GM21381 (cell line): ENCODE data around the gene POLG.

Experiments used
- ATAC-seq: cut with Tn5 transposase; IDR thresholded peaks from one replicate; pipeline ENCODE4 v1.9.1; 2021; ENCODE audit warnings: mild to moderate bottlenecking, moderate library complexity; ENCODE audit not compliant: unreplicated experiment

Gene POLG

DNA sequence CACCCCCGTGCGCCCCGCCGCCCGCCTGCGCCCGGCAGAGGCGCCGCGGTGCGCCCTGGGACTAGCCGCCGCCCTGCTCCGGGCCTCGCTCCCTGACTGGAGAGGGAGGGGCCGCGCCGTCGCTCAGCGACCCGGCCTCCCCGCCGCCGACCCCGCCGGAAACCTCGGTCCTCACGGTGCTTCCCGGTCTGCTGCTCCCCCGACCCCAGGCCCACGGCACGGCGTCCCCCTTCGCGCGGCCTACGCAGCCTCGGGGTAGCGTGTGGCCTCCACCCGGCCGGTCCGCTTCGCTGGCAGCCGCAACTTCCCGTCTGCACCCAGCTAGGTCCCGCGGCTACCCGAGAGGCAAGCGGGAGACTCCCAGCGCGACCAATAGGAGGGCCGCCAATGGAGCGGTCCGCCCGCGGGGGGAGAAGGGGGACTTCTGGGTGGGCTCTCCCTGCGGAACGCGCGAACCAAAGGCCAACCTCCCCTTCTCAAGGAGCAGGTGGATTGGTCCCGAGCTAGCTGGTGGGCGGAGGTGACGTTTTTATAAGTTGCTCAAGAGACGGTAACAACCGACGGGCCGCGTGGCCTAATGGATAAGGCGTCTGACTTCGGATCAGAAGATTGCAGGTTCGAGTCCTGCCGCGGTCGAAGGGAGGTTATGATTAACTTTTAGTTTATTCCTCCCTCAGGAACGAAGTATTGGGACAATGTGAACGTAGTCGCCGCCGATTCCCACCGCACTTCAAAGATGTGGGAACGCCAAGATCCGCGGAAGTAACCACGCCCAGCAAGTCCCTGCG is at the start of gene POLG:
Gene POLG (minus strand): TSS at position 315 of the 788 bp plus-strand sequence. CDS start 1,070 bp downstream, outside the sequence.
- peak; percentile 87 for ATAC-seq

DNA sequence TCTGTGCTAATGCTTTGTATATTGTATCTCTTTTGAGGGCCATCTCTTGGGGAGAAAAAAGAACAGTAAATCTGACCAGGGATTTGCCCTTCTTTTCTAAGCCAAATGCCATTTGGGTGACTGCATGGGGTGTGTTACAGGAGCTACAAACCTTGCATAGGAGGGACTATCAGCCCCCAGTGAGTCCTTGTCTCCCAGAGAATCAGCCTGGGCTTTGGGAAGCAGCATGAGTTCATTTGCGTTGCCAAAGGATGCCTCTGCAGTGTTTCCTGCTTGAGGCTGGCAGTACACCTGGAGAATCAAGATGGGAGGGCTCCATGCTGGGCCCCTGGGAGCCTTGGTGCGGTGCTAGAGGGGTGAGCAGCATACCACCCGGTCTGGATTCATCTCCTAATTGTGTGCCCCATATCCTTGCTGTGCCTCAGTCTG is 49.6 kb upstream of the POLG start:
- ATAC-seq: no peak

DNA sequence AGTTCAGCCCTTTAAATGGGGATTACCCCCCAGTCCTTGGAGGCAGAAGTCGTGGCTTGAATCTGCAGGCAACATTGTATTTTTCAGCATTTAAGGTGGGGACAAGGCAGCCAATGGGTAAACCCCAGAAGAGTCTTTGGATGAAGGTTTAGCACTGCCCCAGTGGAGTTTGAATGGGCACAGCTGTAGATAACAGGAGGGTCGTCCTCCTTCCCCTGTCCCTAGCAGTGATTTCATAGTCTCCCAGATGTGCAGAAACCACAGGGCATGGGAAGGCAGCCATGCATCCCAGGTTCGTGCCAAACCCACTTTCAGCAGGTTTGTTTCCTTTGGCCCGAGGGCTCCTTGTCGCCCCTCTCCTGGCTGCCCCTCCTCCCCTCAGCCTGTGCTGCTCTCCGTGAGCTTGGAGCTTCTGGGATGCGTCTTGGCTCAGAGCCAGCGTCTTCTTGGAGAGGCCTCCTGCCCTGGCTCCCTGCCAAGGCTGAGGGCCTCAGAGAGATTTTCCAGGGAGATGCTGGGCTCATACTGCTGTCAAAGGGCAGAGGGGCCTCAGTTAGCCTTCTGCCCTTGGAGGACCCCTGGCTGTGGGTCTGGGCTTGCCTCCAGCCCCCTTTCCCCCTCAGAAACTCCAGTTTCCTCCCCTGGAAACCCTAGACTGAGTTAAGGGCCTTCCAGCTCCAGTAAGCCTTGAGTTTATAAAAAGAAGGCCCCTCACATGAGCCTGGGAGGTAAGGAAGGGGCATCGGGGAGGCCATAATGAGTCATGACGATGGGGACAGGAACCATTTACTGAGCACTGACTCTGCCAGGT is 48.9 kb upstream of the POLG start:
- no peak for ATAC-seq

DNA sequence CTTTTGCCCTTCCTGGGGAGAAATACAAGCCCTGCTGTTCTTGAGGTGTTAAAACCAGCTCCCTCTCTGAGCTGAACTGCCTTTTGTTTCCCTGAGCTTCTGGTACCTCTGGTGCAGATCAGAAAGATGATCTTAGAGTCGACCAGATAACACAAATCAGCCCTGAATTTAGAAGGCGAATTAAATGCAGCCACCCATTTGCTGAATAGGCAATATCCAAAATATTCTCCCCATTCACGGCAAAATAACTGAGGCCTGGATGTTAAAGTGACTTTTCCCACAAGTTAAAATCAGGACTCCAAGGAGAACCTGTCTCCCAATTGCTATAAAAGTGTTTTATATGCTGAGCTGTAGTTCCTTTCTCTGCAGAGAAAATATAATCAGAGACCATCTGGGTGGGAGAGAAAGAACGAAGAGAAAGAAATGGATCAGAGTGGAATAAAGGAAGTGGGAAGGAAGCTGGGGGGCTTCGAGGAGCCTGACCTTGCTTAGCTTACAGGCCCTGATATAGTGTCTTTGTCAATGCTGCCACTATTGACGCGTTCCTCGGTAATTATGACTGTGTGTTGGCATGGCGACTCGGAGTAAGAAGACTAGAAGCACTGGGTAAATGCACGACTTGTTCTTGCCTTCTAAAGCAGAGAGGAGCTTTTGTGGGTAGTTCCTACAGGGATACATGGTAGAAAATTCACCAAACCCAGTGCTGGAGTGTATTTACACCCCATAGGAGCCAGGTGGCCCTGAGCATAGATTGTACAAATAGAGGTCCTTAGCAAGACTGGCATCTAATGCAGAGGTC is 47.5 kb upstream of the POLG start:
- ATAC-seq: no peak

DNA sequence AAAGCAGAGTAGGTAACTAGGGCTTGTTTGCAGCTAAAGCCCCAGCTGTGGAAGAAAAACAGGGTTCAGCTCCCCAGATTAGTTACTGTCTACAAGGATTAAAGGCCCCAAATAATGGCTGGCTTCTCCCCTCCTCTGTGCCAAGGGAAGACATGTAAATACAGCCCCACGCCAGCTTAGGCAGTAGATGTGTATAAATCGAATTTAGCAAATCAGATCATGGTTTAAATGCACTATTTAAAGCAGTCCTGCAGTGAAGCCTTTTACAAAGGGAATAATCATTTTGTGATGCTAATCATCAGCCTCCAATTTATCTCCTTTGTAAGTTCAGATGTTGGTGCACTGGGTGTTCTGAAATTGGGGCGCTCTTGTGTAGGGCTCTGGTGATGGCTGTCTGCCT is 46.7 kb upstream of the POLG start:
- ATAC-seq: no peak

DNA sequence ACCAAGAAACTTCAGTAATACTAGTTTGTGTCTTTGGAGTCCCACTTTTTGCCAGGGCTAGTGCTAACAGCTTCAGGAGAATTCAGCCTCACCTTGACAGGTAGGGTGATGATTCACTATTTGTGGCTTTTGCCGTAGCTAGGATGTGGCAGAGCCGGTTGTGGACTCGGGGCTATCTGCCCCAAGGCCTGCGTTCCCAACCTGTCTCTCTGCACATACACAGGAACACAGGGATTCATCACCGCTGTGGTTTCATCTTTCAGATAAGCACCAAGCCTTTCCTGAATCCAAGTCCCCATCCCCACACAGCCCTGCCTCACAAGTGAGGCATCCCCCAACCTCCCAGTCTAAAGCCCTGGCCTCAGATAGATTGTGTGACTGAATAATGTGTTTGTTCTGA is 45.2 kb upstream of the POLG start:
- no peak for ATAC-seq

DNA sequence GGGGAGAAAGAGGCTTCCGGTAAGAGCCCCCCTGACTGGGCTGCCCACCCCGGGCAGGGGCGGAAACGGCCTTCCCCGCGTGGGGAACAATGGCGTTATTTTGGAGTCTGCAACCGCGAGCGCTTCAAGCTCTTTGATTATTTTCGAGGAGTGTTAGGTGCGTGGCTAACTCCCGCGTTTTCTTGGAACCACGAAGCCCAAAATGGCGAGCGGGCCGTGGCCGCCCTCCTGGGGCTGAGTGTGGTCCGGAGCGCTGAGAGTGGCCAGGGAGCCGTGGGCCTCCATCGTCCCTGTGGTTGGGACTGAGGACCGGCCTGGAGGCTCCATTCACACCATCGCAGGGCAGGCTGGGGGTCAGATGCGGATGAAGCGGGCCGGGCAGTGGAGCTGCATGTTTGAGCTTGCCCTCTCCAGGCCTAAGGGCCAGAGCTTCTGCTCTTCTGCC is 44.6 kb upstream of the POLG start:
- ATAC-seq: no peak

DNA sequence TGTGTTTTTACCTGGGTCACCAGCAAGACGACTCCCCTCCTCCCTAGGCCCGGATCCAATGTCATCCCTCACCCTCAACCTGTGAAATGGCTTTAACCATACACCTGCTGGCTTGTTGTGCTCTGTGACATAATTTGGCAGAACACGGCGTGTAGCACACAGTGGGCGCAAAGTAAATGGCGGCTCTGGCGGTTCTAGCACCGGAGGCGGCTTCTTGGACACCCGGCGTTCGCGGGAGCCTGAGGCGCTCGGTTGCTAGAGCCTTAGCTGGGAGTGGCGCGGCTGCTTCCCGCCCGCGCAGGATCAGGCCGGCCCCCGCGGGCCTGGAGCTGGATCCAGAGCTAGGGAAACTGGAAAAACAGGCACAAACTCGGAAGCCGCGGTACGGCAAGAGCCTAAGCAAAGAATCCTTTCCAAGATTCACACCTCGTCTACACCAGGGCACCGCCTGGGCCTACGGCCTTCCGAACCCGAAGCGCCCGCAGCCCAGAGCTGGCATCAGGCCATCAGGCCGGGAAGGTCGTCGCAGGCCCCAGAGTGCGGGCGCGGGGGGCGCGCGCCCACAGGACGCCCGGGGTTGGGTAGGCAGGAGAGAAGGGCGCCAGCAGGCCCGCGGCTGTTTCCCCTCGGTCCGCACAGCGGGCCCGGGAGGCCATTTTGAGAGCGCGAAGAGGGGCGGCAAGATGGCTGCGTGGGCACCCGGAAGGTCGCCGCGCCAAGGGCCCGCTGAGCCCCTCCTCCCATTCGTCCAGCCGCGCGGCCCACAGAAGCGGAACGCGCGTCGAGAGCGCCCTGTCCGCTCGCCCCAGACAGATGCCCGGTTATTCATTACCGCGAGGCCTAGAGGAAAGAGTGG is 43.9 kb upstream of the POLG start:
- no peak for ATAC-seq

DNA sequence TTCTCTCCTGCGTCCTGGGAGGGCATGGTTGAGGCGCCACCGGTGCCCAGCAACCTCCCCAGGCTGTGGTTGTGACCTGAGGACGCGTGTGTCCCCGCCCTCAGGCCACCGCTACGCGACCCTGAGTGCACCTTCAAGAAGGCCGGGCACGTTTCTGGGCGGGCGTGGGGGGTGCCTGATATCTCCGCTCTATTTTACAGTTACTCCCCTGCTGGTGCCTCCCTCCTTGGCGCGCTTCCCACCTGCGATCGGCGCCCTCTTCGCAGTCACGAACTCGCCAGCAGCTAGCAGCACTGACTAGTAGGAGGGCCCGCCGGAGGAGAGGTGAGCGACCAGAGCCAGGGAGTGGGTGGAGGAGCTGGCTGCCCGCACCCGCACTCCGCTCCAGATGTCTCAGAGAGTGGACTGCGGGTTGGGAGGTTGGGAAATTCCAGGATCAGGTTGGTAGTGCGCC is 43.2 kb upstream of the POLG start:
- no peak for ATAC-seq

DNA sequence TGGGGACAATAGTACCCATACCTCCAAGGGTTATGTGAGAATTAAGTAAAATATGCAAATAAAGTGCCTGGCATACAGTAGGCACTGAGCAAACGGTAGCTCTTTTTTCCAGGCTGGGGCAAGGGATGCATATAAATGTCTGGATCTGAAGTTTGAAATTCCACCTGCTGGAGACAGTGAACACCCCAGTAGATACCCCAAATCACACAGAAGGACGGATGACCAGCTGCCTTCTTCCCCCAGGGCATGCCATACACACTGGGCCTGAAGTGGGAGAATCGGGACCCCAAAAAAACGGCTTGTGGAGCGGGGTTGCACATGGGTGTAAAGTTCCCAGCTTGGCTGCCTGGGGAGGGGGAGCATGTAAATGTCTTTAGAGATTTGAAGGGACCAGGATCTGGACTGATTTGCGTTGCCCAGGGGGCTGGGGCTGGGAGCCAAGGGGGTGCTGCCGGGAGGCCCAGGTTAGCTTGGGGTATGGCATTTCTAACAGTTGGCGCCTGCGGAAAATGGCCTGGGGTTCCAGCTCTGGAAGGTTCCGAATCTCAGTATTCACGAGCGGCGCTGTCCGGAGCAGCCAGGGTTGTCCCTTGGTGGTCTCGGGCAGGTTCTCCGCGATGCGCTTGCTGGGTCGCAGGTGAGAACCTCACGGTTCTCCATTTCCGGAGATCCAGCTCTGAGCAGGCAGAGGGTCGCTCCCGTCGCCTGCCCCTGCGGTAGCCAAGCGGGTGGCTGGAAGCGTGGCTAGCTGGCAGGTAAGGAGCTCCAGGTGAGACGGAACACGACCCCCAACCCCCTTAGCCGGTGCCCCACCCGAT is 42.6 kb upstream of the POLG start:
- ATAC-seq: no peak

DNA sequence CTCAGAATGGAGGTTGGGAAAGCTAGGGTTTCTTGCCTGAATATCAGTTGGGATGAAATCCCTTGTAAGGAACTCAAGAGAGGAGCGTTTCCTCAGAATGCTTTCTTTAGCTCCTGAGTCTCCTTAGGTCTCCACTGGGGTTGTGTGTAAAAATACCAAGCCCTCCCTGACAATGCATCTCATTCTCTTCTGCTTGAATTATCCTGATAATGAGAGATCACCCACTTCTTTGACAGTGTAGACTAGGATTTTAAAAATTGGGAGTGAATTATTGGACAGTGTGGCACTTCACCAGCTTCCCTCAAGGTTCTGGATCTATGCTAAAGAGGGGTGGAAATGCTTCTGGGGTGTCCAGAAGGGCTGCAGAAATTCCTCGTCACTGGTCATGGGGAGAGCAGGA is 41.8 kb upstream of the POLG start:
- no peak for ATAC-seq

DNA sequence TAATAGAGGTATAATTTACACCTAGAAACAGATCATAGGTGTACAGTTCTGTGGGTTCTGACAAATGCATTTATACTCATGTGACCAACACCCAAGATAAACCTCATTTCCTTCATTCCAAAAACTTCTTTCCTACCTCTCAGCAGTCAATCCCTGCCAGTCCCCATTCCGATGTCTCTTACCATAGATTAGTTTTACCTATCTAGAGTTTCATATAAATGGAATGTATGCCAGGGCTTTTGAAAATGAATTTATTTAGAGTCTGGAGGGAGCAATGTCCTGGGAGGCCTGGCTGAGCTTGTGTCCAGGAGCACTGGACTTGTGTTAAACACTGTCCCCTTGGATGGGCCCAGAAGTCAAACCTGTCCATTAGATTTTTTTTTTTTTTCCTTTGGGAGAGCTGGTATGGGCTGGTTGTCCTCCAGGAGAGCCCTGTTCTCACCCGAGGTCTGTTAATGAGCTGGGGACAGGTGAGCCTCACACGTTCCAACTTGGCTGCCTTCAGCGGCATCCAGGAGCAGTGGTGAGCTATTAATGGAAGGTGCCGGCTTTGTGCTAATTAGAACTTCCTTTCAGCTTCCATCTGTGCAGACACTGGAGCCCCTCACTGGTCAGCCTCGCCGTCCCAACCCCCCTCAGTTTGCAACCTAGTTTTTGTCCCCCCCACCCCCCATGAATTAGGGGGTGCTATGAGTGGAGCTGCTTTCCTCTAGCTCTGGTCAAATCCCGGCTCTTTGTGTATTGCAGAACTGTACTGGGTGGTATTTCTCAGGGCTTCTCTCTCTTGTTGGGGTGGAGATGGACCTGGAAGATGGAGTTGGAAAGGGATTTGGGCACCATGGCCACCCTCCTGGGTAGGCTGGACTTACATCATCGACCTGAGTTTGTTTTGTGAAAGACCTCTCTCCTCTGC is 40.7 kb upstream of the POLG start:
- no peak for ATAC-seq

DNA sequence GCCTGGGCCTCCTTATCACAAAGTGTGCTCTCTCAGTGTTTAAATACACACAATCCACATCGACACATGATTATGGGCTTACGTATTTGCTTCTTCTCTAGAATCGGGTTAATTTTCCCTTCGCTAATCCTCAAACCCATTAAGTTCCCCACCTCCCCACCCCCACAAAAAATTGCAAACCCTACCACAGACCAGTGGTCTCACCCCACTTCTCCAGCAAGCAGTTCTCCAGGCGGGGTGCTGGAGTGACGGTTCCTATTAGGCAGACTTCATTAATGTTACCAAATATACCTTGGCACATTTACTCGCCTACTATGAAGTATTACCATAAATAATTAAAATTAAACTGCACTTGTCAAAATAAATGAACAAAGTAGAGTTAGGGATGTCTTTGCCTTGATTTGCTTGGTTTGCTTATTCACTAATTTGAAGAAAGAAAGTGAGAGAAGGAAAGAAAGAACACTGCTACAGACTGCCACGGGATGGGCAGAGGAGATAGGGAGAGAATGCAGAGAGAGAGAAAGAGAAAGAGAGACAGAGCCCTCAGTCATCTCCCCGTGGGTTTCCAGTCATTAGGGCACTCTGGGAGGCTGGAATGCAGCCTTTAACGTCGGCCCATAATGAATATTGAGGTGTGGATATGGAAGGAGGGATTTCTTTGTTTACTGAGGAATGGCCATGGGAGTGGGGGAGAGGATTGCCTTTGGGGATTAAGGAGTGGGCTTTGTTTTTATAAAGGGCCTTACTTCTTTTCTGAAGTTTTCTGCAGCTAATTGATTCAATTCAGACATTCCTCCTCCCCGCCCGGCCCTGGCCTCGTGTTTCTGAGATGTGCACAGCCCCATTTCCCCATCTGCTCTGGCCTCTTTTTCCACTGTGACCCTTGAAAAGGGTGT is 39.7 kb upstream of the POLG start:
- ATAC-seq: no peak

DNA sequence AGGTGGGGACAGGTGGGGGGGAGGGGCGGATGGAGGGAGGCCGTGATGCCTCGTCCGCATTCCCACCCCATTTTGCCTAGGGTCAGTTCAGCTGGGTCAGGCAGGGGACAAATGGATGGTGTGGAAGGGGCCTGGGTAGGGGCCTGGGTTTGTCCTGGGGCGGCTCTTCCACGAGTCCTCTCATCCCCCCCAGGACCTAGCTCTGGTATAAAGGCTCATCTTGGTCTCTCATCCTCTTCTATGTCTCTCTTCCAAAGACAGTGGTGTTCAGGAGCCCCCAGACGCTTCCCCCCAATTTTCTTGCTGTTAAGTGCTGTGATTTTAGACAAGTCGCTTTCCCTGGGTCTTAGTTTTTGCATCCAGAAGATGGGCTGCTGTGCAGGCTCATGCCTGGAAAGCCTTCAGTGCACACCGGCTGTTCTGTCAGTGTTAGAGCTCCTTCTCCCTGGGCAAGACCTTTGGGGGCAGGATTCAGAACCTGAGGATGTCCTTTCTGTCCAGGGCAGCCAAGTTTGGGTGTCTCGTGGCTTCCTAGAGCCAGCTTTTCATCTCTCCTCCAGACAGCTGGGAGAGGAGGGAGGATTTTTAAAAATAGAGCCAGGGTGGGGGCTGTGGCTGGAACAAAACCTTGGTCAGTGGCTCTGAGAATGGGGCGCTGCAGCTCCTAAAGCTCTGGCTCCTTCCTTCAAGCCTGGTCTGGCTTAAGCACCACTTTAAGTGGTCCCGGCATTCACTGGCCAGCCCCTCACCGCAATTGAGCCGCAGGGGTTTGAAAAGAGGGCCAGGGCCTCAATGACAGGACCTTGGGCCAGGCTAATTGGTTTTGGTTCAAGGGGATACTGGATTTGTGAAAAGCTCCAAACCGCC is 37.7 kb upstream of the POLG start:
- no peak for ATAC-seq

DNA sequence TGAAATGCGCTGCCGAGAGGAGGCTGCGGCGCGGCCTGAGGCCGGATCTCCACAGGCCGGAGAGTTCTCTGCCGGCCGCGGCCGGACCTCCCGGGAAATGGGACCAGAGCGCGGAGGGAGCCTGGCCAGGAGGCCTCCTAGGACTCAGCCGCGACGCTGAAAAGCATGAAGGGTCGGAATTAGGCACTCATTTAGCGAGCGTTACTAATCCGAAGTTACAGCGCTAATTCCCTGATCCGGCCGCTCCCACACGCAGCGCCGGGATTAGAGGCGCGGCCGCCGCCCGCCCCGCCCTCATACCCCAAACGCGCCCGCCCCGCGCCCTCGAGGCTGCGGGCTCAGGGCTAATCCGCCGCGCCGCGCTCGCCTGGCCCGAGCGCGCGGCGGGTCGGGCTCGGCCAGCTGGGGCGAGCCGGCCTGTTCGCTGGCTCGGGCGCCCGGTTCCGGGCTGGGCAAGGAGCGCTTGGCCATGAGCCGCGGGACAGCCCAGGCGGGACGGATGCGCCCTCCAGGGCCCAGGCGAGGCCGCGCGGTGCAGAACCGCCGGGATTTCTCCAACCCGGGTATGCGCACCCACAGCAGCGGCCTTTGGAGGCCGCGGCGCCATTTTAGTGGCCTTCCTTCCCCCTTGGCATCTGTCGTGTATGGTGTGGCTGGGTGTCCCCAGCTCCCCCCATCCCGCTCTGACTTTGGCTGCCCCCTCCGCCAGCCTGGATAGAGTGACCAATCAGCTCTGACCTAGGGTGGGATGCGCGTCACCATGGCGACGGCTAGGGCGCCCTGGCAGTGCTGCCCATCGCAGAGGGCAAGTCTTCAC is 36.8 kb upstream of the POLG start:
- ATAC-seq: no peak

DNA sequence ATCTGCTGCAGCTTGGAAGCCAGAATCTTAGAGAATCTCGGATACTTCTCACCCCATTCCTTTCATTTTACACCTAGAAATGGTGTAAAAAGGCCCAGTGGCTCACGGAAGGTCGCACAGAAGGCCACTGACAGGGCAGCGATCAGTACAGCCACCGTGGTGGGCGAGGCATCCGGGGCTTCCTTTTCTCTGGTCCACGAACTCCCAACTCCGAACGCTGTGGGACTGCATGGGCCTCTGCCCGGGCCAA is 36.3 kb upstream of the POLG start:
- ATAC-seq: no peak
